Activated T-helper 2 cell treated with anti-CD3 and anti-CD28 coated beads, Interferon-gamma antibody, Interleukin-2, Interleukin-4, amounts not matched to agents 10 μg/mL and 5 μg/mL and 100 μg/mL, durations not matched to agents 14 hours and 24 hours and 36 hours (primary cell): ENCODE measurements around the gene ENDOD1. TPM values are rescaled to one million over a fixed set of nuclear protein-coding genes. Genes with fewer than 3 reads are reported as not detected.

Source experiments
- DNase-seq: peaks from one replicate; pipeline ENCODE4 v3.0.0; 2021; ENCODE audit warnings: low spot score
- H3K27ac Mint-ChIP-seq: one replicate; pipeline ENCODE4 v1.8.0; 2021; ENCODE audit warnings: mixed read lengths
- H3K27me3 Mint-ChIP-seq: one replicate; pipeline ENCODE4 v1.8.0; 2021; ENCODE audit warnings: low read depth, mixed read lengths
- H3K36me3 Mint-ChIP-seq: one replicate; pipeline ENCODE4 v1.8.0; 2021; ENCODE audit warnings: low read depth, mixed read lengths
- H3K4me1 Mint-ChIP-seq: one replicate; pipeline ENCODE4 v1.8.0; 2021; ENCODE audit warnings: low read depth, mixed read lengths
- H3K4me3 Mint-ChIP-seq: one replicate; pipeline ENCODE4 v1.8.0; 2021; ENCODE audit warnings: low read depth, mild to moderate bottlenecking, moderate library complexity, mixed read lengths
- H3K9me3 Mint-ChIP-seq: one replicate; pipeline ENCODE4 v1.8.0; 2021; ENCODE audit warnings: mixed read lengths
- intact Hi-C: fragments of 100-400 bp; cut with micrococcal nuclease; formaldehyde crosslinking; loops from one replicate; pipeline ENCODE4 v1.15.1; 2023
- total RNA-seq: library from RNA; stranded (reverse); gene quantifications from 2 replicates; pipeline ENCODE4 v1.2.3, GENCODE V29; 2022

ENDOD1 gene
- total RNA-seq, 1 donor from 2014 or later: 33.7 TPM

DNA sequence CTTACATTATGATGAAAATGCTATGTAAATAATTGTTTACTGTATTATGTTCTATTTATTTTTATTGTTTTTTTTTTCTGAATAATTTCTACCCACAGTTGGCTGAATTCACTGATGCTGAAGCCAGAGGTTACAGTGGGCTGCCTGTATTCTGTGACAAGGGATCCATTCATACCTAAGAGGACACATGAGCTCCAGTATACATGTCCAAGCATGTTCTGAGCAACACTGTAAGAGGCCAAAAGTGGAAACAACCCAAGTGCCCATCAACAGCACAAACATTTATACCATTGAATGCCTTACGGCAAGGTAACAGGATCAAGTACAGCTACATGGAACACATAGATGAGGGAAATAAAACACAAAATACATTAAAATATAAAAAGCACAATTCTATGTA is 24.3 kb upstream of the ENDOD1 start:
- intact Hi-C loops: loop anchor here (5.0 to 10.0 kb wide), 5 partner anchors 279 to 1323 kb away; partner anchors contain the start of genes C11orf54, FUT4 and TAF1D
- Mint-ChIP-seq H3K4me1 (peaks cover 10% of the 10 kb centered on the region), H3K4me3 (no peak overlapping the region)

GRCh38 chr11:95066716-95067038 is 23.0 kb upstream of the ENDOD1 start, which contains the start of gene SRSF8:
TSS of gene SRSF8 (plus strand) at chr11:95066919. CDS start at chr11:95067227, 308 bp downstream.
- H3K36me3 Mint-ChIP-seq: peaks cover 16% of the 10 kb centered on the region
- peak within 1 kb of the TSS; percentile 93 for H3K27ac Mint-ChIP-seq
- peaks cover 18% of the 10 kb centered on the region for H3K4me1 Mint-ChIP-seq
- intact Hi-C loops: loop anchor here (1.0 to 10.0 kb wide), 6 partner anchors 278 to 1324 kb away; partner anchors contain the start of genes C11orf54, FUT4 and TAF1D
- H3K4me3 Mint-ChIP-seq: peak within 1 kb of the TSS; percentile 91
- no peaks in the 10 kb centered on the region for H3K9me3 Mint-ChIP-seq
- no peak for DNase-seq
- H3K27me3 Mint-ChIP-seq: peaks cover 21% of the 10 kb centered on the region

More for the DNA sequence above, 24.3 kb upstream of the ENDOD1 start:
- Mint-ChIP-seq H3K27ac (no peak overlapping the region), H3K36me3 (peaks cover 10% of the 10 kb centered on the region), H3K27me3 (peaks cover 27% of the 10 kb centered on the region), H3K9me3 (no peaks in the 10 kb centered on the region)
- no peak for DNase-seq

- peak; percentile 70 for DNase-seq
- Mint-ChIP-seq H3K4me3 (peak overlapping the region; percentile 91), H3K27me3 (peaks cover 16% of the 10 kb centered on the region), H3K36me3 (peaks cover 16% of the 10 kb centered on the region), H3K4me1 (peaks cover 18% of the 10 kb centered on the region), H3K9me3 (no peaks in the 10 kb centered on the region), H3K27ac (peak overlapping the region; percentile 93)
- intact Hi-C loops: loop anchor here (1.0 to 10.0 kb wide), 6 partner anchors 278 to 1325 kb away; partner anchors contain the start of genes C11orf54, FUT4 and TAF1D
These were observed 22.4 kb upstream of the ENDOD1 start for GRCh38 chr11:95067039-95067840.

- intact Hi-C loops: loop anchor here (1.0 to 10.0 kb wide), 11 partner anchors 21 to 1326 kb away; partner anchors contain the start of genes C11orf54, CWC15, ENDOD1 and FAM76B
- H3K4me3 Mint-ChIP-seq: peak overlapping the region; percentile 91
- no peak for DNase-seq
- peak overlapping the region; percentile 93 for H3K27ac Mint-ChIP-seq
- peaks cover 18% of the 10 kb centered on the region for H3K4me1 Mint-ChIP-seq
- peaks cover 21% of the 10 kb centered on the region for H3K36me3 Mint-ChIP-seq
- no peaks in the 10 kb centered on the region for H3K9me3 Mint-ChIP-seq
- peaks cover 10% of the 10 kb centered on the region for H3K27me3 Mint-ChIP-seq
These were observed 21.8 kb upstream of the ENDOD1 start for GRCh38 chr11:95067841-95068219.

DNA sequence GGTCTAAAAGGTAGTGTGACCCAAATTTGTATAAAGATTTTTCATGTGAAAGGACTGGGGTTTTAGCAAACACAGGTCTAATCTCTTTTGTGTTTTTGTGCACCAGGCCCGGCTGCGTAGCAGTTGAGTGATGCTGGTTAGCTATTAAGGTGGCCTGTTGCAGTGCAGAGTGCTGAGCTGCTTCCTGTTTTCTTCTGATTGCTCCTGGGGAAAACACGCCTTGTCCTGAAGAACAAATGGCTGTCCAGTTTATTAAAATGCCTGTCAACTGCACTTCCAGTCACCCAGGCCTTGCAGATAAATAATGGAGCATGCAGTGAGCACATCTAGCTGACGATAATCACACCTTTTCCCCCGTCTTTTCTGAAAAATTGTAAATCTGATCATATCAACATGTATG is 21.1 kb upstream of the ENDOD1 start:
- intact Hi-C loops: loop anchor here (1.0 to 10.0 kb wide), 10 partner anchors 21 to 1326 kb away; partner anchors contain the start of genes C11orf54, CWC15, ENDOD1 and FAM76B
- H3K27me3 Mint-ChIP-seq: peaks cover 7% of the 10 kb centered on the region
- no peaks in the 10 kb centered on the region for H3K9me3 Mint-ChIP-seq
- peak overlapping the region; percentile 93 for H3K27ac Mint-ChIP-seq
- peak; percentile 73 for DNase-seq
- peak overlapping the region; percentile 91 for H3K4me3 Mint-ChIP-seq
- peaks cover 24% of the 10 kb centered on the region for H3K36me3 Mint-ChIP-seq
- H3K4me1 Mint-ChIP-seq: peaks cover 20% of the 10 kb centered on the region

DNA sequence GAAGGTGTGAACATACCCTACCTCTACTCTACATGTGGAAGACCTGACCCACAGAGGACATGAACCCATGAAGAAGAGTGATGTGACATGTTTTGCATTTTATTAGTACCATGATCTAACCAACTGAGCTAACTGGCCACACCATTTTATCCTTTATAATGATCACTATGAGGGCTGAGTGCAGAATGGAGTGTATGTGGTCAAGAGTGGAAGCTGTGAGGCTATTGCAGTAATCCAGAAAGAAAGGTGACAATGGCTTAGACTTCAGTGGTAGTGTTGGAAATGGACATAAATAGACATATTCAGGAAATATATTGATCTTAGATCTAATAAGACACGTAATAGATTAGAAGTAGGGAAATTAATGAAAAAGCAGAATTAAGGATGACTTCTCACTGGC is 19.2 kb upstream of the ENDOD1 start:
- Mint-ChIP-seq H3K4me3 (no peak overlapping the region), H3K9me3 (no peaks in the 10 kb centered on the region), H3K4me1 (peaks cover 20% of the 10 kb centered on the region), H3K27me3 (no peaks in the 10 kb centered on the region), H3K36me3 (peaks cover 24% of the 10 kb centered on the region), H3K27ac (no peak overlapping the region)
- intact Hi-C loops: no loop called here
- no peak for DNase-seq

DNA sequence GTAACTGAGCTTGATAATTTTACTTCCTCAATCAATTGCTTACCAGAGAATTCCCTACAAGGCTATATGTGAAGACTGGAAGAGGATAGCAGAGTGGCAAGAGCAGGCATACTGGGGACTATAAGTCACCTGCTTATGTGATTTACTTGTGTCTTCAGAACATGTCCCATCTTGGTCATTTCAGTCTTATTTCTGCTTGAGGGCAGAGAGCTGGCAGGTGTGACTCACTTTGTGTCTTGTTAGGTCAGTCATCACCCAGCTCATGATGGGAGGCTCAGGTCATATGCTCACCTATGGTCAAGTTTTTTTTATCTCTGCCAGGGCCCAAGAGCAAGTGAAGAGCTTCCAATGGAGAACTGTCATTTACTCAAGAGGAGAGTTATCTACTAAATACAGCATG is 16.7 kb upstream of the ENDOD1 start:
- intact Hi-C loops: no loop called here
- Mint-ChIP-seq H3K4me1 (peaks cover 31% of the 10 kb centered on the region), H3K36me3 (peaks cover 24% of the 10 kb centered on the region), H3K27ac (no peak overlapping the region), H3K4me3 (no peak overlapping the region), H3K27me3 (no peaks in the 10 kb centered on the region), H3K9me3 (no peaks in the 10 kb centered on the region)
- no peak for DNase-seq

DNA sequence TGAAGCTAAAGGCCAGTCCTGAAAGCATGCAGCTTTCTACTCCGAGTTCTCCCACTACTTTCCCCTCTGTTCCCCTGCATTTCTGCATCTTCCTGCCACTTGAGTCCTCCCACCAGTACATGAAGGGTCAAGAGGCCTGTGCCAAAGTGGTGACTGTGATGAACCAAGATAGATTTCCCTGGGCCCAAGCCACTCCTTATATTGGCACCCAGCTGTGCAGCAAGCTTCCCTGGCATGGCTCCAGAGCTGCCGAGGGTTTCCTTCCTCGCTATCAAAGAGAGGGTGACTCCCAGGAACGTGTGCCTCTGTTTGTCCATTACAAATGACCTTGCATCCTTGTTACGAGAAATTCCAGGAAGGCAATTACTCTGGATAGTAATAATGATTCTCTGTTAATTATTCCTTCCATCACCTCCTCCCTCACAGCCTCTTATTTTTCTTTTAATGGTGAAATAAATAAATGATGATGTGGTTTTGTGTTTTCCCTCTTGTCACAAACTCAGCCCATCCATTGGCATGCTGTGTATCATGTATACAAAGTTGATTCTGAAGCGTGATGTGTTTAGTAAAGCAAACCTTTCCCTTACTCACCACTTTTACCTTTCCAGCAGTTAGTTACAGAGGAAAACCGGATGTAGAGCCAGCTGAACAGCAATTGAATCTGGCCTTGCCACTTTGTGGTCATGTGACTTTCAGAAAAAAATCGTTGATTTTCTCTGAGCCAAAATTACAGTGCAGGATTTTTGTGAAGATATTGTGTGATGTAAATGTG is 14.7 kb upstream of the ENDOD1 start:
- Mint-ChIP-seq H3K36me3 (peaks cover 15% of the 10 kb centered on the region), H3K4me1 (peaks cover 33% of the 10 kb centered on the region), H3K4me3 (no peak overlapping the region)

GRCh38 chr11:95076416-95076815 is 13.2 kb upstream of the ENDOD1 start:
- no peak for DNase-seq
- H3K4me1 Mint-ChIP-seq: peaks cover 27% of the 10 kb centered on the region
- no peak overlapping the region for H3K4me3 Mint-ChIP-seq
- no peaks in the 10 kb centered on the region for H3K9me3 Mint-ChIP-seq
- H3K36me3 Mint-ChIP-seq: peaks cover 8% of the 10 kb centered on the region
- no peak overlapping the region for H3K27ac Mint-ChIP-seq
- no peaks in the 10 kb centered on the region for H3K27me3 Mint-ChIP-seq
- intact Hi-C loops: no loop called here

More for the DNA sequence above, 14.7 kb upstream of the ENDOD1 start:
- Mint-ChIP-seq H3K27me3 (no peaks in the 10 kb centered on the region), H3K9me3 (no peaks in the 10 kb centered on the region), H3K27ac (no peak overlapping the region)
- DNase-seq: no peak
- intact Hi-C loops: no loop called here

DNA sequence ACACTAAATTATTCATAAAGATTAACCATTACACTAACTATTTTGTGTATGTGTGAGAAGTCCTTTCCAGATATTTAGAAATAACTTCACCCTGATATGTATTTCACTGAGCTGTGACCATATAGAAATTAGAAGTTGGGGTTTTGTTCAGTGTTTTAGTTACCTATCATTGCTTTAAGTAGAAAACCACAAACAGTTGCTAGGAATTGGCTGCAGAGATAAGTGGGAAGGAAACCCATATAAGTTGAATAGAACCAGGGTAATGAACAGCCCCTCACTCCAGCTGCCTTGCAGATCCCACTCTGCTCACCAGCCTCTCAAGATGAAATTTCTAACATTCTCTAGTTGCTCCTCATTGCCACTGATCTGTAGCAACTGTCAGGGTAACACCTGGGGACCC is 12.7 kb upstream of the ENDOD1 start:
- Mint-ChIP-seq H3K27me3 (no peaks in the 10 kb centered on the region), H3K9me3 (no peaks in the 10 kb centered on the region), H3K4me3 (no peak overlapping the region), H3K36me3 (peaks cover 8% of the 10 kb centered on the region), H3K4me1 (peaks cover 27% of the 10 kb centered on the region), H3K27ac (no peak overlapping the region)
- intact Hi-C loops: no loop called here
- no peak for DNase-seq

DNA sequence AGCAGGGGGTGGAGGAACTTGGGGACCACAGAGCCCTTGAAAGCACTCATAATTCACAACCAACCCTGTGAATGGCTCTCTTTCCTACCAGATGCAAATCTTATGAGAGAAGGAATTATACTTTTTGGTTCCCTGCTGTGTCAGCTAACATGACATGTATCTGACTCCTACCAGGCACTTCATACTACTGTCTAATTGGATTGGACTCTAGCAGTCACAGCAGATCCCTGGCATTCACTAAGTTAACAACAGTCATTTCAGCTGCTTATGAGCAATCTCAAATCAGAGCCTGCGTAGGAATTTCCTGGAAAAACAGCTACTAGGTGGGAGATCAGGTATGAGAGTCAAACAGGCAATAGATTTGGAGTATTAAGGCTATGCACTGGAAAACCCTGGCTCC is 11.1 kb upstream of the ENDOD1 start:
- no peak for DNase-seq
- Mint-ChIP-seq H3K27ac (no peak overlapping the region), H3K36me3 (no peaks in the 10 kb centered on the region), H3K27me3 (no peaks in the 10 kb centered on the region), H3K4me3 (no peak overlapping the region), H3K4me1 (peaks cover 31% of the 10 kb centered on the region), H3K9me3 (no peaks in the 10 kb centered on the region)
- intact Hi-C loops: no loop called here

DNA sequence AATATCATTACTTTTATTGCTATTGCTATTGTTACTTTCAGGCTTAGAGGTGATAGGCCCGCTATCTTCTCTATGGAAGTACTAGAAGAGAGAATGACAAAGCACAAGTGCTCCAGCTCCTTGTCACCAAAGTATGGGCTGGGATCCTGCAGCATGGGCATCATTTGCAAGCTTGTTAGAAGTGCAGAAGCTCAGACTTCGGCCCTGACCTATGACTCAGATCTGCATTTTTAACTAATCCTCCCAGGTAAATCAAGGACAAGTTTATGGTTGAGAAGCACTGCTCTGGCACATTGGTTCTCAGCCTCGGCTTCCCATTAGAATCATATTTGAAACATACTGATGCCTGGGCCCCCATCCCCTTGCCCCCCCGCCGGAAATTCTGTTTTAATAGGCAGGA is 8.6 kb upstream of the ENDOD1 start:
- H3K4me1 Mint-ChIP-seq: peaks cover 48% of the 10 kb centered on the region
- no peak for DNase-seq
- no peaks in the 10 kb centered on the region for H3K27me3 Mint-ChIP-seq
- no peak overlapping the region for H3K27ac Mint-ChIP-seq
- intact Hi-C loops: no loop called here
- no peaks in the 10 kb centered on the region for H3K9me3 Mint-ChIP-seq
- no peak overlapping the region for H3K4me3 Mint-ChIP-seq
- H3K36me3 Mint-ChIP-seq: no peaks in the 10 kb centered on the region

- no peak overlapping the region for H3K27ac Mint-ChIP-seq
- intact Hi-C loops: no loop called here
- peaks cover 46% of the 10 kb centered on the region for H3K4me1 Mint-ChIP-seq
- no peak overlapping the region for H3K4me3 Mint-ChIP-seq
- H3K36me3 Mint-ChIP-seq: no peaks in the 10 kb centered on the region
- no peaks in the 10 kb centered on the region for H3K27me3 Mint-ChIP-seq
- no peak for DNase-seq
- H3K9me3 Mint-ChIP-seq: no peaks in the 10 kb centered on the region
These were observed 8.2 kb upstream of the ENDOD1 start for GRCh38 chr11:95081412-95081811.
